Fibroblast of skin of back (primary cell): ENCODE results near the gene PAK4.
"Not testable (repeated sequence)": the region's sequence is repeated elsewhere in the genome, so short reads cannot be mapped to it uniquely, and the experiment has no call there.

Experiments used
- DNase-seq: peaks from one replicate; pipeline ENCODE4 v3.0.0-alpha.2; 2013

Gene PAK4

DNA sequence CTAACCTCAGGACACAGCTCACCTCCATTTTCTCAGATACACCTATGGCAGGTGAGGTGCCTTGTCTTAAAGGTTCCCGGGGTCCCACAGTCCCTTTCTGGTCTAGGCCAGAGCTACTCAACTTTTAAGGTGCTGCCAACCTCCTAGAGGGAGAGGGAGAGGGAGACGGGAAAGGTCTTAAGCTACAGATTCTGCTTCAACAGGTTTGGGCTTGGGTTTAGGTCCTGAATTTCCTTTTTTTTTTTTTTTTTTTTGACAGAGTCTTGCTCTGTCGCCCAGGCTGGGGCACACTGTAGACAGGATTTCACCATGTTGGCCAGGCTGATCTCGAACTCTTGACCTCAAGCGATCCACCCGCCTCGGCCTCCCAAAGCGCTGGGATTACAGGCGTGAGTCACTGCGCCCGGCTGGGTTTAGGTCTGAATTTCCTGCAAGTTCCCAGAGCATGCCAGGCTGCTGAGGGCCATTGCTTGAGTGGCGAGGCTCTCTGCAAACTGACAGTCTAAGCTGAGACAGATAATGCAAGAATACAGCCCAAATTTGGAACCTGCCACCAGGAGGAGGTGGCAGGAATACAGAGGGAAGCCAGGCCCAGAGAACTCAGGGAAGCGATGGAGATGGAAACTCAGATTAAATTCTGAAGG lies 86.3 kb downstream of the PAK4 start:
- no peak for DNase-seq

DNA sequence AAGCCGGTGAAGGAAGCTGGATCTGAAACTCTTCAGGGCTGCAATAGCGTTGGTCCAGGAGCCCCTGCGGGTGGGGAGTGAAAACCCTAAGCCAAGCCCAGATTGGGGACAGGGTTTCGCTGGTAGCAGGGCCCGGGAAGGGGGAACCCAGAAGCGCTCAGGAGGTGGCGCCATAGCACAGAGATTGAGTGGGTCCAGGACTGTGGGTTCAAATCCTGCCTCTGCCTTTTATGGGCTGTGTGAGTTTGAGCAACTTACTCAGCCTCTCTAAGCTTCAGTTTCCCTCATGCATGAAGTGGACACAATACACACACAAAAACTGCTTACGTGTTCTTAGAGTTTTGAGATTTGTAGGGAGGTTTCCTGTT lies 86.8 kb downstream of the PAK4 start:
- DNase-seq, result no peak

DNA sequence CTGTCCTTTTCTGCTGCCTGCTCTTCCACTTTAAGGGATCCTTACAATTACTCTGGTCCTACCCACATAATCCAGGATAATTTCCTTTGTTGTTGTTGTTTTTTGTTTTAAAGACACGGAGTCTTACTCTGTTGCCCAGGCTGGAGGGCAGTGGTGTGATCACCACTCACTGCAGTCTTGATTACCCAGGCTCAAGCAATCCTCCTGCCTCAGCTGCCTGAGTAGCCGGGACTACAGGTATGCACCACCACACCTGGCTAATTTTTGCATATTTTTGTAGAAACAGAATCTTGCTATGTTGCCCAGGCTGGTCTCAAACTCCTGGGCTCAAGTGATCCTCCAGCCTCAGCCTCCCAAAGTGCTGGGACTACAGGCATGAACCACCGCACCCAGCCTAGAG lies 89.7 kb downstream of the PAK4 start:
- not testable (repeated sequence) for DNase-seq

DNA sequence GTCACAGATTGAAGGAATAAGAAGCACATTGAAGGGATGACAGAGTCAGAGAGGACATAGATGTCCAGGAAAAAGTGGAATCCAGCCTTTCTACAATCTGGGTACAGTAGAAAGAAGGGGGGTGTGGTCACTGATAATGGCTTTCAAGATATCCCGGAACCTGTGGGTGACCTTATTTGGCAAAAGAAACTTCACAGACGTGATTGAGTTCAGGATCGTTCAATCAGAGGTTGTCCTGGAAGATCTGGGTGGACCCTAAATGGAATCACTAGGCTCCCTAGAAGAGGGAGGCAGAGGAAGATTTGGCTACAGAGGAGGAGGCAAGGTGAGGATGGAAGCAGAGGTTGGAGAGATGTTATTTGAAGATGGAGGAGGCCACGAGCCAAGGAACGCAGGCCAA lies 91.5 kb downstream of the PAK4 start:
- DNase-seq, result no peak

DNA sequence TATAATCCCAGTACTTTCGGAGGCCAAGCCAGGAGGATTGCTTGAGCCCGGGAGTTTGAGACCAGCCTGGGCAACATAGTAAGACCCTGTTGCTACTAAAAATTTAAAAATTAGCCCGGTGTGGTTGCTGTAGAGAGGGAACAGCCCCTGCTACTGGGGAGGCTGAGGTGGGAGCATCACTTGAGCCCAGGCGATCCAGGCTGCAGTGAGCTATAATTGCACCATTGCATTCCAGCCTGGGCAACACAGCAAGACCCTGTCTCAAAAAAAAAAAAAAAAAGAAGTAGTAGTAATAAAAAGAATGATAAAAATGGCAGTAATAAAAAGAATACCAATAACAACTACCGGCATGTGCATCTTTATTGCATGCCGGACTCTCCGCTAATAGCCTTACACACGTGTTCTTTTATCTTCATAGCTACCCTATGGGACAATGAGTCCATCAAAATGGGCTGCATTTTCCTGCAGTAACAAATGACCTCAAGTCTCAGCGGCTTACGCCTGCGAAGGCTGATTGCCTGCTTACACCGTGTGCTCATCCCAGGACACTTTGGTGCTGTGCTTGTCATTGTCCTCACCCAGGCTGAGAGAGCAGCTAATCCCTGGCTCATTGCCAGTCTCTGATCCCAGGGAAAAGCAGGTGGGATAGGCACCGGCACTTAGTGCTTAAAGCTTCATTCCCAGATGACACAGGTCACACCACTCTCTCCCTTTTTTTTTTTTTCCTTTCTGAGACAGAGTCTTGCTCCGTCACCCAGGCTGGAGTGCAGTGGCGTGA lies 92.8 kb downstream of the PAK4 start:
- no peak for DNase-seq

DNA sequence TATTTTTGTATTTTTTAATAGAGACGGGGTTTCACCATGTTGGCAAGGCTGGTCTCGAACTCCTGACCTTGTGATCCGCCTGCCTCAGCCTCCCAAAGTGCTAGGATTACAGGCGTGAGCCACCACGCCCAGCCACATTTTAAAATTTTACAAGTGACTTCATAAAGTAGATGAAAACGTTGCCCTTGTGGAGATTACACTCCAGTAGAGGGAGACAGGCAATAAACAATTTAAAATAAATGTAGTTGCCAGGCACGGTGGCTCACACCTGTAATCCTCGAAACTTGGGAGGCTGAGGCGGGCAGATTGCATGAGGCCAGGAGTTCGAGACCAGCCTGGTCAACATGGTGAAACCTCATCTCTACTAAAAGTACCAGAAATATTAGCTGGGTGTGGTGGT lies 93.5 kb downstream of the PAK4 start:
- DNase-seq, result not testable (repeated sequence)

DNA sequence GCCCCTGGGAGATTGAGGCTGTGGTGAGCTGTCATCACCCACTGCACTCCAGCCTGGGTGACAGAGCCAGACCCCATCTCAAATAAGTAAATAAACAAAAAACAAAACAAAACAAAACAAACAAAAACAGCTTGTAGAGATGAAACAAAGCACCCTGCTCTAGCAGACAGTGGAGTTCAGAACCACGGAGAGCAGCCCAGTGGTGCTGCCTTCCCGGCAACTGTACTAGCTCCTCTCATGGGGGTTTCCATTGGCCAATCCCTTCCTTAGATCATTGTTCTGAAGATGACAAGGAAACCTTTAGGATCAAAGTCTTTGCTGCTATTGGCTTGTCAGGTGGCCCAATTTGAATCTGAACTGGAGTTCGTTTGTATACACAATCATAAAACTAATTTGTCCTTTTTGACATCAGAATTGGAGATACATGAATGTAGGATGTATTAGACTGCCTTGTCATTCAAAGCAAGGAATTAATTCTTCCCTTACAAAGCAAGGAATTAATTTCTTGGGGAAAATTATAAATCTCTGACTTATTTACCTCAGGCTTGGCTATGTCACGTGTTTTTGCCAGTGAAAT lies 98.2 kb downstream of the PAK4 start:
- peak; percentile 29 for DNase-seq

DNA sequence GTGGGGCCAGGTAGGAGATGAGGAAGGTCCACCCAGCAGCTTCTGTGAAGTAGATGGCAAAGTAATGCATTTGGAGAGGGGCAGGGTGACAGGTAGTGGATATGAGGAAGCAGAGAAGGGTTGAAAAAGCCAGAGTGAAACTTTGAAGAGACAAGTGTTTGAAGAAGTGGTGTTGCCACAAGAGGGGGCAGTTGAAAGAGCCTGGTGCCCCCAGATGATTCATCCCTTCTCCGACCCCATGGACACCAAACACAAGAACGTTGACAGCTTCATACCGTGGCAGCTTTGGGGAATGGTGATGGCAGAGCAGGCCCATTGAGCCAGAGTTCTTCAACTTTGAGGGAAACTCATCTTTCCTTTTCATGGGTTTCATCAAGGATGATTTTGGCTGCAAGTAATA lies 99.3 kb downstream of the PAK4 start:
- no peak for DNase-seq
